ENCODE data around the gene MYCBPAP.

DNA sequence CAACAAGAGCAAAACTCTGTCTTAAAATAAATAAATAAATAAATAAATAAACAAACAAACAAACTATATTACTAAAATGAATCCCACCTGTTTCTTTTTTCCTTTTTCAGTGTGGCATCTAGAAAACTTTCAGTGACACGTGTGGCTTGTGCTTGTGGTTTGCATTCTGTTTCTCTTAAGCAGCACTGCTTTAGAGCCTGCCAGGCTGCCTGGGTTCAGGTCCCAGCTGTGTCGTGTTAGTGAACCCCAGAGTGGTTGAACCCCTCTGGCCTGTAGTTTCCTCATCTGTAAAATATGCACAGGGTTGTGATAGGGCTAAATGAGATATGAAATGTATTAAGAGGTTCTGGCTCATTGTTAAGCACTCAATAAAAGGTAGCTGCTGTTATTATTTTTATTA lies 12.2 kb downstream of the MYCBPAP start:
- TF ChIP-seq, protein P1, sequence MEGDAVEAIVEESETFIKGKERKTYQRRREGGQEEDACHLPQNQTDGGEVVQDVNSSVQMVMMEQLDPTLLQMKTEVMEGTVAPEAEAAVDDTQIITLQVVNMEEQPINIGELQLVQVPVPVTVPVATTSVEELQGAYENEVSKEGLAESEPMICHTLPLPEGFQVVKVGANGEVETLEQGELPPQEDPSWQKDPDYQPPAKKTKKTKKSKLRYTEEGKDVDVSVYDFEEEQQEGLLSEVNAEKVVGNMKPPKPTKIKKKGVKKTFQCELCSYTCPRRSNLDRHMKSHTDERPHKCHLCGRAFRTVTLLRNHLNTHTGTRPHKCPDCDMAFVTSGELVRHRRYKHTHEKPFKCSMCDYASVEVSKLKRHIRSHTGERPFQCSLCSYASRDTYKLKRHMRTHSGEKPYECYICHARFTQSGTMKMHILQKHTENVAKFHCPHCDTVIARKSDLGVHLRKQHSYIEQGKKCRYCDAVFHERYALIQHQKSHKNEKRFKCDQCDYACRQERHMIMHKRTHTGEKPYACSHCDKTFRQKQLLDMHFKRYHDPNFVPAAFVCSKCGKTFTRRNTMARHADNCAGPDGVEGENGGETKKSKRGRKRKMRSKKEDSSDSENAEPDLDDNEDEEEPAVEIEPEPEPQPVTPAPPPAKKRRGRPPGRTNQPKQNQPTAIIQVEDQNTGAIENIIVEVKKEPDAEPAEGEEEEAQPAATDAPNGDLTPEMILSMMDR (IDR thresholded peaks at IDR 0.05; ENCODE audit: extremely low read depth in 1 of 2, insufficient read depth in 1 of 2, low read depth in 1 of 2, low read length in 2 of 2) = no peak
- TF ChIP-seq POLR2A (IDR thresholded peaks at IDR 0.05; ENCODE audit: low read depth, low read length) = no peak

Measured in endothelial cell of umbilical vein (primary cell).